Hepatocyte (in vitro differentiated cells): ENCODE results near the gene SYT15.

Experiments used
- EZH2 ChIP-seq: fragments of 200-600 bp; sonication (generic); IDR thresholded peaks from 2 replicates; pipeline ENCODE4 v1.6.1; 2016; ENCODE audit warnings: antibody characterized with exemption, mild to moderate bottlenecking, borderline replicate concordance
- EZH2phosphoT487 ChIP-seq: fragments of 200-600 bp; sonication (generic); IDR thresholded peaks from one replicate; pipeline ENCODE4 v1.6.1; 2018; ENCODE audit warnings: antibody characterized with exemption, mild to moderate bottlenecking, low read depth, moderate library complexity; ENCODE audit not compliant: unreplicated experiment, severe bottlenecking

DNA sequence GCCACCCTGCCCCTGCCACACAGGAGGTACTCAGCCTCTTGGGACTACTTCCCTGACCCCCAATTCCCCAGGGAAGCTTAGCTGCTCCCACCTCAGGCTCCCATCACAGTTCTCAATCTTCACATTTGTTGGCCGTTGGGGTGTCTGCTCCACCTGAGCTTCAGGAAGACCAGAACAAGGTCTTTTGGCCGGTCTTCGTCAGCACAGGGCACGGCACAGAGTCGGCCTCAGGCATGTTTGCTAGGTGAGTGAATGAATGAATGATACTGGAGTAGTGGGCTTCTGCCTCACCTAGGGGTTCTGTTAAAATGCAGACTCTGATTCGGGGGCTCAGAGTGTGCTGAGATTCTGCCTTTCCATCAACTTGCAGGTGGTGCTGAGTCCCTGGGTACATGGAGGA, 42.8 kb upstream of the SYT15 start:
- no peak for TF ChIP-seq EZH2phosphoT487
- no peak for TF ChIP-seq EZH2
